NCI-H128 (cell line): ENCODE results near the gene PAM.
"Not testable (repeated sequence)": the region's sequence is repeated elsewhere in the genome, so short reads cannot be mapped to it uniquely, and the experiment has no call there.

ENCODE experiments used
- DNase-seq: peaks from one replicate; lab custom pipeline; 2025; ENCODE audit not compliant: unreplicated experiment; lab: John Stamatoyannopoulos, UW

The PAM gene

GRCh38 chr5:102986074-102986473 is 231.0 kb downstream of the PAM start:
- no peak for DNase-seq

GRCh38 chr5:102988459-102988858 is 233.4 kb downstream of the PAM start:
- DNase-seq, result no peak

GRCh38 chr5:102991802-102992201 is 236.7 kb downstream of the PAM start:
- DNase-seq, result no peak

- DNase-seq, result no peak
These were observed 241.0 kb downstream of the PAM start for GRCh38 chr5:102996011-102996575.

- DNase-seq, result no peak
These were observed 243.1 kb downstream of the PAM start for GRCh38 chr5:102998224-102998623.

- DNase-seq, result no peak
These were observed 244.1 kb downstream of the PAM start for GRCh38 chr5:102999191-102999590.

- DNase-seq, result not testable (repeated sequence)
These were observed 244.5 kb downstream of the PAM start for GRCh38 chr5:102999621-103000020.

- no peak for DNase-seq
These were observed 245.0 kb downstream of the PAM start for GRCh38 chr5:103000089-103000488.

- DNase-seq, result no peak
These were observed 248.8 kb downstream of the PAM start for GRCh38 chr5:103003872-103004271.

- no peak for DNase-seq
These were observed 250.2 kb downstream of the PAM start for GRCh38 chr5:103005276-103005675.

- DNase-seq, result no peak
These were observed 251.8 kb downstream of the PAM start for GRCh38 chr5:103006921-103007320.

- DNase-seq, result no peak
These were observed 255.1 kb downstream of the PAM start for GRCh38 chr5:103010168-103010567.

- DNase-seq, result no peak
These were observed 258.9 kb downstream of the PAM start for GRCh38 chr5:103013933-103014552.

GRCh38 chr5:103014983-103015382 is 259.9 kb downstream of the PAM start:
- no peak for DNase-seq

- DNase-seq, result no peak
These were observed 261.1 kb downstream of the PAM start for GRCh38 chr5:103016167-103016566.

- no peak for DNase-seq
These were observed 264.7 kb downstream of the PAM start for GRCh38 chr5:103019804-103020203.

GRCh38 chr5:103021314-103021713 is 266.2 kb downstream of the PAM start:
- no peak for DNase-seq

- no peak for DNase-seq
These were observed 272.2 kb downstream of the PAM start for GRCh38 chr5:103027267-103027666.

GRCh38 chr5:103031607-103032006 is 276.5 kb downstream of the PAM start:
- DNase-seq, result no peak

- no peak for DNase-seq
These were observed 278.6 kb downstream of the PAM start for GRCh38 chr5:103033696-103034095.

- DNase-seq, result no peak
These were observed 279.7 kb downstream of the PAM start for GRCh38 chr5:103034662-103035392.

- no peak for DNase-seq
These were observed 280.6 kb downstream of the PAM start for GRCh38 chr5:103035701-103036100.
